Activated CD4-positive, alpha-beta T cell treated with anti-CD3 and anti-CD28 coated beads for 48 hours (primary cell): ENCODE results near the gene SLC25A29.
"Not testable (repeated sequence)": the region's sequence is repeated elsewhere in the genome, so short reads cannot be mapped to it uniquely, and the experiment has no call there.

Experiments used
- DNase-seq: peaks from one replicate; pipeline ENCODE4 v3.0.0-alpha.2; 2020

Gene SLC25A29

GRCh38 chr14:100309028-100309737 lies 2.9 kb upstream of the SLC25A29 start:
- no peak for DNase-seq

DNA sequence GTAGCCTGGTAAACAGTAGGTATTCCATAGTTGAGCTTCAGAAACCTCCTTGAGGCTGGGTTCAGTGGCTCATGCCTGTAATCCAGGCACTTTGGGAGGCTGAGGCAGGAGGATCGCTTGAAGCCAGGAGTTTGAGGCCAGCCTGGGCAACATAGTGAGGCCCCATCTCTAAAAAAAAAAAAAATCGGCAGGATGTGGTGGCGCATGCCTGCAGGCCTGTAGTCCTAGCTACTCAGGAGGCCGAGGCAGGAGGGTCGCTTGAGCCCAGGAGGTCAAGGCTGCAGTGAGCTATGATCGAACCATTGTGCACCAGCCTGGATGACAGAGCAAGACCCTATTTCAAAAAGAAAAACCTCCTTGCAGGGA lies 2.2 kb upstream of the SLC25A29 start:
- DNase-seq, result not testable (repeated sequence)

- no peak for DNase-seq
These were observed 1.7 kb upstream of the SLC25A29 start for GRCh38 chr14:100307766-100308426.

DNA sequence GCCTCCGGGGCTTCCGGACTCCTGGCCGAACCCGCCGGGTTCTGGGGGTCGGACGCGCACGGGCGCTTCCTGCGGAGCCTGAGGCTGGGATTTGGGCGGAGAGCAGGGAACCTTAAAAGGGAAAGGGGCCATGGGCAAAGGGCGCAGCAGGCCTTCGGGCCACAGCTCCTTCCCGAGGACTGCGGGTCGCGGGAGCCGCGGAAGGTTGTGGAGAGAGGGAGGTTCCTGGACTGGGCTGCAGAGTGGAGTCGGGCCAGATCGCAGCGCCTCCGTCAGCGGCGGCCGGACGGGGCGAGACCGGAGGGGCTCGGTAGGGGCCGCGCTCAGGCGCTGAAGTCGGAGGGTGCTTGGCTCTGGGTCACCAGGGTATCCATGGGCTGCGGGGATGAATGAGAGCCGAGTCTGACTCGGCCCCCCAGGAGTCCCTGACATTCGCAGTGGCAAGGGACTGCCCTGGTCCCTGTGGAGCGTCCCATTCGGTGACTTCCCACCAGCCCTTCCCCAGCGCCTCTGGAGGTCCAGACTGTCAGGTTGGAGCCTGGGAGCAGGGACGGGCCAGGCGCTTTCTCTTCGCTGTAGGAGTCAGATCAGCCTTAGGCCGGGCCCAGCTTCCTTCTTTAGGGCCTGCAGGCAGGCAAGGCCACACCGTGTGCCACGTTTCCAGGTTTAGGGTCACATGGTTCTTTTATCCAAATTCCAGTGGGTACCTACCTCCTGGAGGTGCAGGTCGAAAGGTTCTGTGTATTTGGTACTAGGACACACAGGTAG lies 938 bp upstream of the SLC25A29 start:
- DNase-seq, result no peak

- DNase-seq, result peak; percentile 32
These were observed 732 bp downstream of the SLC25A29 start for GRCh38 chr14:100305324-100306100.

GRCh38 chr14:100304825-100305323 lies 1.4 kb downstream of the SLC25A29 start:
- DNase-seq, result peak; percentile 32

DNA sequence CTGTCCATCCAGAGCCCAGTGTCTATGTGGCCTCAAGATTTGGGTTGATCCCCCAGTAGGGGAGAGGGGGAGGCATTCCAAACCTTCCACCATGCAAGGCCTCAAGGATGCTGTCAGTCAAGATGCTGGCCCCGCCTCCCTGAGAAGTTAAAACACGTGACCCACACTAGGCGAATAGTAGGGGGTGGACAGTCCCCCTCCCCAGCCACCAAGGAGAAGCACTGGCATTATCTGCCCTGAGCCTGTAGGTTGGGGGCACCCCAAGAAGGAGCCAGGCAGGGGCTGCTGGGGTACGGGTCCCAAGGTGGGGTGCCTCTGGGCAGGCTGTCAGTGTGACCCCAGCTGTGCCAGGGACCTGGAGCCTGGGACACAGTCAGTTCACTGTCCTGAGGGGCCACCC lies 2.3 kb downstream of the SLC25A29 start:
- no peak for DNase-seq

DNA sequence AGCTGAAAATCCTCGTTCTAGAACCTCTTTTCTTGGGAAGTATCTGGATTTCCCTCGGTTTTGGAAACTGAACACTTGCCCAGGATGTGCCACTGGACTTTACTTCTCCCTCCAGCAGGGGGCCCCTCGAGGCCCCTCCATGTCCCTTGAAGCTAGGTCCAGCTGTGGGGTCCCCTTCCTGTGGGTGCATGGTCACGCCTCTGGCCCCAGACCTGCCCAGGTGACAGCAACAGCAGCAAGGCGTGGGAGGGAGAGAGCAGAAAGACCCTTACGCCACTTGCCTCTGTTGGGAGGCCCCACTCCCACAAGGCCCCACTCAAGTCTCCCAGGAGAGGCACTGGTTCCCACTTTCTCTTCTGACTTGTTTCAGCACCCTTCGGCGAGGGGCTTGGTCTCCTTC lies 3.1 kb downstream of the SLC25A29 start:
- no peak for DNase-seq

DNA sequence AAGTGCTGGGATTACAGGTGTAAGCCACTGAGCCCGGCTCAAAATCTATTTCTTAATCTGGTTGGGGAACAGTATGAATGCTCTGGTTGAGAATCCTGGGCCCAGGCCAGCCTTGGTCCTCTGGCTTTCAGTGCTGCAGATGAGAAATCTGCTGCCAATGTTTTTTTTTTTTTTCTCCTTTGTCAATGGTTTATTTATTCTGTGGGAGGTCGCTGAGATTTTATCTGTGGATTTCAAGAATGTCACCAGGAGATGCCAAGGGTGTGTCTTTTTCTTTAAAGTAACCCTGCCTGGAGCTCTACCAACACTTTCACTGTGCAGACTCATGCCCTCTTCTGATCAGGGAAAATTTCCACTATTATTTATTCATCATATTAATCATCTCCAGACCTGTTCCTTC lies 3.6 kb downstream of the SLC25A29 start:
- DNase-seq, result no peak

DNA sequence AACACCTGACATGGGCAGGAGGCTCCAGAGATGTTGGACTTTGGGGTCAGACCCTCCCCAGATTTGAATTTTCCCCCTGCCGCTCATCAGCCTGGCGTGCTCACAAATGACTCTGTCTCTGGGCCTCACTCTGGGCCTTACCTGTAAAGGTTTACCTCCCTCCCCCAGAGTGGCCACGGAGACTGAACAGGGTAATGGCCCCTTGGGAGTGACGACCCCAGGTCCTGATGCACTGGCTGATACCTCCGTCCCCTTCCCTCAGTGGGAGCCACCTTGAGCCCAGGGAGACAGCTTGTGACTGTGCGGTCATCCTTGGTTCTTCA lies 7.0 kb downstream of the SLC25A29 start:
- DNase-seq, result no peak

GRCh38 chr14:100298551-100299237 lies 7.5 kb downstream of the SLC25A29 start:
- DNase-seq, result no peak

- DNase-seq, result no peak
These were observed 8.6 kb downstream of the SLC25A29 start for GRCh38 chr14:100297320-100298300.

DNA sequence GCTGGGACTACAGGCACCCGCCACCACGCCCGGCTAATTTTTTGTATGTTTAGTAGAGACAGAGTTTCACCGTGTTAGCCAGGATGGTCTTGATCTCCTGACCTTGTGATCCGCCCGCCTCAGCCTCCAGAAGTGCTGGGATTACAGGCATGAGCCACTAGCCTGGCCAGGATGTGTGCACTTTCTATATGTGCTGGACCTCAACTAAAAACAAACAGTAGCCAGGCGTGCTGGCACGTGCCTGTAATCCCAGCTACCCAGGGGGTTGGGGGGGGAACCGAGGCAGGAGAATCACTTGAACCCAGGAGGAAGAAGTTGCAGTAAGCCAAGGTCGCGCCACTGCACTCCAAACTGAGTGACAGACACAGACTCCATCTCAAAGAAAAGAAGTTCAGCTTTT lies 9.5 kb downstream of the SLC25A29 start:
- not testable (repeated sequence) for DNase-seq

DNA sequence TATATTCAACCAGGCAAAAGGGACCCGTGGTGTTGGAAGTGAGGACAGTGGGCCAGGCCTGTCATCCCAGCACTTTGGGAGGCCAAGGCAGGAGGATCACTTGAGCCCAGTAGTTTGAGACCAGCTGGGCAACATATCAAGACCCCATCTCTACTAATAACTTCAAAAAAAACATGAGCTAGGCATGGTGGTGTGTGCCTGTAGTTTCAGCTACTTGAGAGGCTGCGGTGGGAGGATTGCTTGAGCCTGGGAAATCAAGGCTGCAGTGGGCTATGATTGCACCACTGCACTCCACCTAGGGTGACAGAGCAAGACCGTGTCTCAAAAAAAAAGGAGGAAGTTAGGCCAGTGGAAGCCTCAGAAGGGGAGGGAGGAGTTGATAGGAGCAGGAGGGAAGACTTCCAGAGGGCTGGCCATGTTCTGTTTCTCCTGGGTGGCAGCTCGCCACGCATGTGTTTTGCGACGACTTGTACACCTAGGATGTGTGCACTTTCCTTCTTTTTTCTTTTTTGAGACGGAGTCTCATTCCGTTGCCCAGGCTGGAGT lies 10.1 kb downstream of the SLC25A29 start:
- no peak for DNase-seq

DNA sequence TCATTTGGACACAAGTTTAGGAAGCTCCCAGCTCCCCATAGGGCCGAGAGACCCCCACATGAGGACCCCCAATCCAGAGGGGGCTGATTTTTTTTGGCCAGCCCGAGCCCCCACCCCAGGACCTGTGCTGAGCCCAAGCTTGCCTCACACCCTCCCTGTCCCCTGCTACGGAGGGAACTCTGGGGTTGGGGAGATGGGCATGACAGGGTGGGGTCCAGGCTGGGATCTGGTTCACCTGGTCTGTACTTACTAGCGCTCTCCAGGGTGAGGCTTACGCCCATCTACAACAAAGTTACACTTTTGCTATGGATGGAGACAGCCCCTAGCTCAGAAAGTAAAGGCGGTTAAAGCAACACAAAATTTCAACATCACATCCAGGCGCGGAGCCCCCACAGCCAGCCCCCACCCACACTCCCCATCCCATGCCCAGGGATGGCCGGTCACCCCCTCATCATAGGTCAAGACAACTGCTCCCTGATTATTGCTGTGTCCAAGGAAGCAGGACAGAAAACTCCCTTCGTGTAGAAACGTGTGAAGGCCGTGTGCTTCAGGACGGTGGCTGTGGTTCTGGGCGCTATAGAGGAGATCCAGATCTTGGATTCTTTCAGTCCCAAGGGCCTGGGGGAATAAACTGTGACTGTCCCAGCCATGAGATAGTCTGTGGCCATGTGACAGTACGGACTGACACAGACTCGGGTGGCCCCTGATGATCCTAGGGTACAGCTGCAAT lies 10.7 kb downstream of the SLC25A29 start:
- DNase-seq, result no peak

DNA sequence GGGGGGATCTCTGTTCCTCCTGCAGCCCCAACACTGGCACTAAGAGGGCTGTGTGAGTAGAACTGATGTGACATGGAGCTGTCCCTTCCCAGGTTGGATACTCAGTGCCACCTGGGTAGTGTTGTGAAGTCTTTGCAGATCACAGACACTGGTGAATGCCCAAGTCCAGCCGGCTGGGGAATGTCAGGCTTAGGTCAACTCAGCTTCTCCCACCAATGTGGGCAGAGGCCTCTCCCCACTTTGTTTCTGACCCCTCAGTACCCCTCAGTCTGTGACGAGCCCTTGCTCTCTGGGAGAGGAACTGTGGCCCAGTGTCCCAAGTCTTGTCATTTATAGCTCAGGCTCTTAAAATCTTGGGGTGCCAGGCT lies 11.3 kb downstream of the SLC25A29 start:
- no peak for DNase-seq

GRCh38 chr14:100294213-100294962 lies 11.9 kb downstream of the SLC25A29 start:
- no peak for DNase-seq

DNA sequence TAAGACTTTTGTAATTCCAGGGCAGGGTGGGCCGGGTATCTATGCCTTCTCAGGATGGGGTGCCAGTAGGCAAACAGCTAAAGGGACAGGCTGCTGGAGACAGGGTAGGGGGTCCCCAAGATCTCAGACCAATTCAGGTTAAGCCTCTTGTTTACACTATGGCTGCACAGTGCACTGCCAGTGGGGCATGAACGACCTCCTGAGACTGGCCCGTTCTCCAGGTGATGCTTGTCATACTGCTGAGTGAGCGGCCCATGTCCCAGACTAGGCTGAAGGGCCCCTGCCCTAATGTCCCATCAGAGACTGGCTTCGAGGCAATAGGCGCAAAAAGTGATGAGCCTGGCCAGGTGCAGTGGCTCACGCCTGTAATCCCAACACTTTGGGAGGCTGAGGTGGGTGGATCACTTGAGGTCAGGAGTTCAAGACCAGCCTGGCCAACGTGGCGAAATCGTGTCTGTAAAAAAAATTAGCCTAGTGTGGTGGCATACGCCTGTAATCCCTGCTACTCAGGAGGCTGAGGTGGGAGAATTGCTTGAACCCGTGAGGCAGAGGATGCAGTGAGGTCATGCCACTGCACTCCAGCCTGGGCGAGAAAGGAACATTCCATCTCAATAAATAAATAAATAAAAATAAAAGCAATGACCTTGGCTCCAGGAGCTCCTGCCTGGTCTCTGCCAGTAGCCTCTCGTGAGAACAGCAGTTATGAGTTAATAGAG lies 12.6 kb downstream of the SLC25A29 start:
- no peak for DNase-seq
